GM12892 (cell line): ENCODE data around the gene ANKRD44.
"Not testable (repeated sequence)": the region's sequence is repeated elsewhere in the genome, so short reads cannot be mapped to it uniquely, and the experiment has no call there.

ENCODE experiments used
- DNase-seq: peaks from one replicate; pipeline ENCODE4 v3.0.0; 2011; ENCODE audit not compliant: insufficient read length
- FAIRE-seq: peaks from 2 replicates; lab custom pipeline; 2011; peaks lifted over from hg19 to GRCh38; lab: Jason Lieb, UNC
- POLR2A ChIP-seq: IDR thresholded peaks from 2 replicates; pipeline ENCODE4 v1.6.1; 2011; ENCODE audit warnings: low read depth, low read length, control low read depth
- POLR2AphosphoS5 ChIP-seq: IDR thresholded peaks from 2 replicates; pipeline ENCODE4 v1.6.1; 2011; ENCODE audit warnings: low read depth, low read length, control low read depth
- TAF1 ChIP-seq: IDR thresholded peaks from 2 replicates; pipeline ENCODE4 v1.6.1; 2011; ENCODE audit warnings: low read depth, mild to moderate bottlenecking, control low read depth, low read length, borderline replicate concordance

Gene ANKRD44

GRCh38 chr2:197072533-197072932 is 238.0 kb downstream of the ANKRD44 start:
- TF ChIP-seq POLR2A (no peak), TAF1 (no peak), POLR2AphosphoS5 (no peak)
- DNase-seq (no peak), FAIRE-seq (no peak)

- no peak for FAIRE-seq
Observed at GRCh38 chr2:197071790-197072436, 238.7 kb downstream of the ANKRD44 start.

GRCh38 chr2:197071213-197071612 is 239.4 kb downstream of the ANKRD44 start:
- no peak for DNase-seq
- TF ChIP-seq POLR2AphosphoS5 (no peak), POLR2A (no peak), TAF1 (no peak)
- peak; percentile 65 for FAIRE-seq

More at GRCh38 chr2:197071790-197072436, 238.7 kb downstream of the ANKRD44 start:
- TF ChIP-seq POLR2AphosphoS5 (no peak), POLR2A (no peak), TAF1 (no peak)
- no peak for DNase-seq

- no peak for DNase-seq
- TF ChIP-seq TAF1 (no peak), POLR2A (no peak), POLR2AphosphoS5 (no peak)
- no peak for FAIRE-seq
Observed at GRCh38 chr2:197069958-197070357, 240.6 kb downstream of the ANKRD44 start.

GRCh38 chr2:197062574-197062973 is 248.0 kb downstream of the ANKRD44 start:
- FAIRE-seq, DNase-seq: not testable (repeated sequence)

GRCh38 chr2:197059477-197059876 is 251.1 kb downstream of the ANKRD44 start:
- TF ChIP-seq POLR2AphosphoS5: no peak
- no peak for TF ChIP-seq TAF1
- TF ChIP-seq POLR2A: no peak
- no peak for FAIRE-seq
- no peak for DNase-seq

GRCh38 chr2:197058777-197059300 is 251.7 kb downstream of the ANKRD44 start:
- no peak for DNase-seq
- no peak for TF ChIP-seq POLR2AphosphoS5
- TF ChIP-seq TAF1: no peak
- TF ChIP-seq POLR2A: no peak
- peak; percentile 51 for FAIRE-seq

- TF ChIP-seq TAF1 (no peak), POLR2AphosphoS5 (no peak), POLR2A (no peak)
- FAIRE-seq (no peak), DNase-seq (no peak)
Observed at GRCh38 chr2:197057959-197058358, 252.6 kb downstream of the ANKRD44 start.

GRCh38 chr2:197055045-197055444 is 255.5 kb downstream of the ANKRD44 start:
- FAIRE-seq: peak; percentile 74
- TF ChIP-seq TAF1 (no peak), POLR2AphosphoS5 (no peak), POLR2A (no peak)
- no peak for DNase-seq

GRCh38 chr2:197054437-197054836 is 256.1 kb downstream of the ANKRD44 start:
- TF ChIP-seq POLR2AphosphoS5 (no peak), TAF1 (no peak), POLR2A (no peak)
- no peak for FAIRE-seq
- no peak for DNase-seq

GRCh38 chr2:197052356-197052755 is 258.2 kb downstream of the ANKRD44 start:
- FAIRE-seq (no peak), DNase-seq (no peak)
- TF ChIP-seq TAF1: no peak
- no peak for TF ChIP-seq POLR2A
- TF ChIP-seq POLR2AphosphoS5: no peak

- FAIRE-seq: peak; percentile 5
- TF ChIP-seq POLR2AphosphoS5: no peak
- TF ChIP-seq POLR2A: no peak
- no peak for TF ChIP-seq TAF1
- DNase-seq: no peak
Observed at GRCh38 chr2:197045115-197045514, 265.5 kb downstream of the ANKRD44 start.

GRCh38 chr2:197042739-197043196 is 267.8 kb downstream of the ANKRD44 start:
- DNase-seq (no peak), FAIRE-seq (peak; percentile 54)
- TF ChIP-seq TAF1 (no peak), POLR2A (no peak)
